ENCODE measurements around the gene SPOCD1. TPM values are rescaled to one million over a fixed set of nuclear protein-coding genes. Genes with fewer than 3 reads are reported as not detected.
A peak's percentile ranks its signal among the peaks of the same experiment; 100 is the strongest.

The SPOCD1 gene
- total and polyA plus RNA-seq, 2 experiments from 2014 or later, result 0.73 to 1.3 TPM

DNA sequence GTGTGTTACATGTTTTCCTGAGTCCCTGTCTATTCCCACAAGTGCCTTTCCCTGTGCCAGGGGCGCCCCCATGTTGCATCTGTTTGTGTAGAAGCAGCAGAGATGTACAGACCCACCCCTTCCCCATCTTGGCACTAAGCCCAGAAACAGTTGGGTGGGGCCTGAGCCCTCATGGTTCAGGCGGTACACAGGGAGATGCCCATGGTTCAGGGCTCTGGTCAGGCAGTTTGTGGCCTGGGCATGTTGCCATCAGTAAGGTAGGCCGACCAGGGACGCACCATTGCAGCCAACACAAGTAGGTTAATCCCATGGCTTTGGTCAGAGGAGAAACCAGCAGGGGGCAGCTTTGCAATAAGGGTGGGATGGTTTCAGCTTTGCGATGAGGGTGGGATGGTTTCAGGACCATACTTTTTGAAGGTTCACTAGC is 50.8 kb downstream of the SPOCD1 start:
- Mint-ChIP-seq H3K4me1 (peaks cover 60% of the 10 kb centered on the region), H3K36me3 (ENCODE audit: low read depth) (no peaks in the 10 kb centered on the region), H3K27me3 (ENCODE audit: insufficient read depth, low read depth, poor library complexity) (peaks cover 32% of the 10 kb centered on the region), H3K9me3 (no peaks in the 10 kb centered on the region; the same call in 2 of the 3 replicates), H3K27ac (no peak overlapping the region), H3K4me3 (peak overlapping the region; percentile 69)
- Histone ChIP-seq H3K79me2 (replicated peaks; ENCODE audit: insufficient read depth) (no peaks in the 10 kb centered on the region), H3K4me2 (peak overlapping the region; percentile 84), H3K4me3 (peak overlapping the region; percentile 95), H3K9me2 (ENCODE audit: insufficient read depth) (no peaks in the 10 kb centered on the region), H3K4me1 (ENCODE audit: insufficient read depth) (peaks cover 47% of the 10 kb centered on the region), H2AFZ (no peak overlapping the region), H3K27me3 (ENCODE audit: insufficient read depth) (peaks cover 32% of the 10 kb centered on the region), H4K20me1 (replicated peaks; ENCODE audit: insufficient read depth) (0 out of 2 replicates have a peak, but pooled peaks cover 4% of the 10 kb centered on the region), H3K27ac (ENCODE audit: low read depth) (no peak overlapping the region), H3F3A (replicated peaks; ENCODE audit: low read depth) (peaks cover 17% of the 10 kb centered on the region), H3K36me3 (ENCODE audit: insufficient read depth) (no peaks in the 10 kb centered on the region)
- TF ChIP-seq, protein P1, sequence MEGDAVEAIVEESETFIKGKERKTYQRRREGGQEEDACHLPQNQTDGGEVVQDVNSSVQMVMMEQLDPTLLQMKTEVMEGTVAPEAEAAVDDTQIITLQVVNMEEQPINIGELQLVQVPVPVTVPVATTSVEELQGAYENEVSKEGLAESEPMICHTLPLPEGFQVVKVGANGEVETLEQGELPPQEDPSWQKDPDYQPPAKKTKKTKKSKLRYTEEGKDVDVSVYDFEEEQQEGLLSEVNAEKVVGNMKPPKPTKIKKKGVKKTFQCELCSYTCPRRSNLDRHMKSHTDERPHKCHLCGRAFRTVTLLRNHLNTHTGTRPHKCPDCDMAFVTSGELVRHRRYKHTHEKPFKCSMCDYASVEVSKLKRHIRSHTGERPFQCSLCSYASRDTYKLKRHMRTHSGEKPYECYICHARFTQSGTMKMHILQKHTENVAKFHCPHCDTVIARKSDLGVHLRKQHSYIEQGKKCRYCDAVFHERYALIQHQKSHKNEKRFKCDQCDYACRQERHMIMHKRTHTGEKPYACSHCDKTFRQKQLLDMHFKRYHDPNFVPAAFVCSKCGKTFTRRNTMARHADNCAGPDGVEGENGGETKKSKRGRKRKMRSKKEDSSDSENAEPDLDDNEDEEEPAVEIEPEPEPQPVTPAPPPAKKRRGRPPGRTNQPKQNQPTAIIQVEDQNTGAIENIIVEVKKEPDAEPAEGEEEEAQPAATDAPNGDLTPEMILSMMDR (conservative IDR thresholded peaks at IDR 0.05; ENCODE audit: low read depth in 2 of 2), result peak; percentile 43 to 75; a peak in 3 of 4 replicates
- TF ChIP-seq POLR2AphosphoS5 (IDR thresholded peaks at IDR 0.05; ENCODE audit: low read depth) (no peak), STAT1 (IDR thresholded peaks at IDR 0.05; ENCODE audit: unreplicated experiment) (no peak), EZH2 (IDR thresholded peaks at IDR 0.05; ENCODE audit: low read depth, unreplicated experiment) (no peak), ZNF331 (CRISPR knock-in tag; IDR thresholded peaks at IDR 0.05; ENCODE audit: low read depth) (no peak)
- TF ChIP-seq, protein P2, sequence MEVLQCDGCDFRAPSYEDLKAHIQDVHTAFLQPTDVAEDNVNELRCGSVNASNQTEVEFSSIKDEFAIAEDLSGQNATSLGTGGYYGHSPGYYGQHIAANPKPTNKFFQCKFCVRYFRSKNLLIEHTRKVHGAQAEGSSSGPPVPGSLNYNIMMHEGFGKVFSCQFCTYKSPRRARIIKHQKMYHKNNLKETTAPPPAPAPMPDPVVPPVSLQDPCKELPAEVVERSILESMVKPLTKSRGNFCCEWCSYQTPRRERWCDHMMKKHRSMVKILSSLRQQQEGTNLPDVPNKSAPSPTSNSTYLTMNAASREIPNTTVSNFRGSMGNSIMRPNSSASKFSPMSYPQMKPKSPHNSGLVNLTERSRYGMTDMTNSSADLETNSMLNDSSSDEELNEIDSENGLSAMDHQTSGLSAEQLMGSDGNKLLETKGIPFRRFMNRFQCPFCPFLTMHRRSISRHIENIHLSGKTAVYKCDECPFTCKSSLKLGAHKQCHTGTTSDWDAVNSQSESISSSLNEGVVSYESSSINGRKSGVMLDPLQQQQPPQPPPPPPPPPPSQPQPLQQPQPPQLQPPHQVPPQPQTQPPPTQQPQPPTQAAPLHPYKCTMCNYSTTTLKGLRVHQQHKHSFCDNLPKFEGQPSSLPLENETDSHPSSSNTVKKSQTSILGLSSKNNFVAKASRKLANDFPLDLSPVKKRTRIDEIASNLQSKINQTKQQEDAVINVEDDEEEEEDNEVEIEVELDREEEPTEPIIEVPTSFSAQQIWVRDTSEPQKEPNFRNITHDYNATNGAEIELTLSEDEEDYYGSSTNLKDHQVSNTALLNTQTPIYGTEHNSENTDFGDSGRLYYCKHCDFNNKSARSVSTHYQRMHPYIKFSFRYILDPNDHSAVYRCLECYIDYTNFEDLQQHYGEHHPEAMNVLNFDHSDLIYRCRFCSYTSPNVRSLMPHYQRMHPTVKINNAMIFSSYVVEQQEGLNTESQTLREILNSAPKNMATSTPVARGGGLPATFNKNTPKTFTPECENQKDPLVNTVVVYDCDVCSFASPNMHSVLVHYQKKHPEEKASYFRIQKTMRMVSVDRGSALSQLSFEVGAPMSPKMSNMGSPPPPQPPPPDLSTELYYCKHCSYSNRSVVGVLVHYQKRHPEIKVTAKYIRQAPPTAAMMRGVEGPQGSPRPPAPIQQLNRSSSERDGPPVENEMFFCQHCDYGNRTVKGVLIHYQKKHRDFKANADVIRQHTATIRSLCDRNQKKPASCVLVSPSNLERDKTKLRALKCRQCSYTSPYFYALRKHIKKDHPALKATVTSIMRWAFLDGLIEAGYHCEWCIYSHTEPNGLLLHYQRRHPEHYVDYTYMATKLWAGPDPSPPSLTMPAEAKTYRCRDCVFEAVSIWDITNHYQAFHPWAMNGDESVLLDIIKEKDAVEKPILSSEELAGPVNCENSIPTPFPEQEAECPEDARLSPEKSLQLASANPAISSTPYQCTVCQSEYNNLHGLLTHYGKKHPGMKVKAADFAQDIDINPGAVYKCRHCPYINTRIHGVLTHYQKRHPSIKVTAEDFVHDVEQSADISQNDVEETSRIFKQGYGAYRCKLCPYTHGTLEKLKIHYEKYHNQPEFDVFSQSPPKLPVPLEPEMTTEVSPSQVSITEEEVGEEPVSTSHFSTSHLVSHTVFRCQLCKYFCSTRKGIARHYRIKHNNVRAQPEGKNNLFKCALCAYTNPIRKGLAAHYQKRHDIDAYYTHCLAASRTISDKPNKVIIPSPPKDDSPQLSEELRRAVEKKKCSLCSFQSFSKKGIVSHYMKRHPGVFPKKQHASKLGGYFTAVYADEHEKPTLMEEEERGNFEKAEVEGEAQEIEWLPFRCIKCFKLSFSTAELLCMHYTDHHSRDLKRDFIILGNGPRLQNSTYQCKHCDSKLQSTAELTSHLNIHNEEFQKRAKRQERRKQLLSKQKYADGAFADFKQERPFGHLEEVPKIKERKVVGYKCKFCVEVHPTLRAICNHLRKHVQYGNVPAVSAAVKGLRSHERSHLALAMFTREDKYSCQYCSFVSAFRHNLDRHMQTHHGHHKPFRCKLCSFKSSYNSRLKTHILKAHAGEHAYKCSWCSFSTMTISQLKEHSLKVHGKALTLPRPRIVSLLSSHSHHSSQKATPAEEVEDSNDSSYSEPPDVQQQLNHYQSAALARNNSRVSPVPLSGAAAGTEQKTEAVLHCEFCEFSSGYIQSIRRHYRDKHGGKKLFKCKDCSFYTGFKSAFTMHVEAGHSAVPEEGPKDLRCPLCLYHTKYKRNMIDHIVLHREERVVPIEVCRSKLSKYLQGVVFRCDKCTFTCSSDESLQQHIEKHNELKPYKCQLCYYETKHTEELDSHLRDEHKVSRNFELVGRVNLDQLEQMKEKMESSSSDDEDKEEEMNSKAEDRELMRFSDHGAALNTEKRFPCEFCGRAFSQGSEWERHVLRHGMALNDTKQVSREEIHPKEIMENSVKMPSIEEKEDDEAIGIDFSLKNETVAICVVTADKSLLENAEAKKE (CRISPR knock-in tag; IDR thresholded peaks at IDR 0.05), result no peak
- ATAC-seq (0 out of 3 replicates have a peak, but pooled peaks have one; percentile 0), DNase-seq (ENCODE audit: low spot score) (peak; percentile 69)

All from GM23338 (cell line).